GM23248 (cell line): ENCODE measurements around the gene ERC2. TPM values are rescaled to one million over a fixed set of nuclear protein-coding genes. Genes with fewer than 3 reads are reported as not detected.

ENCODE experiments used
- DNase-seq: peaks from one replicate; pipeline ENCODE4 v3.0.0-alpha.2; 2015
- H2AFZ ChIP-seq: fragments of 200-600 bp; sonication (generic); 2 replicates; pipeline ENCODE4 v1.6.1; 2016; ENCODE audit warnings: antibody characterized with exemption
- H3F3A ChIP-seq: fragments of 200-600 bp; sonication (generic); 2 replicates; pipeline ENCODE4 v1.6.1; 2016; ENCODE audit warnings: mild to moderate bottlenecking, antibody characterized with exemption, mixed run types; ENCODE audit not compliant: insufficient read depth
- H3K27ac ChIP-seq: fragments of 200-600 bp; sonication (generic); 2 replicates; pipeline ENCODE4 v1.5.1; 2016; ENCODE audit warnings: mild to moderate bottlenecking
- H3K27me3 ChIP-seq: fragments of 200-600 bp; sonication (generic); replicated peaks from 2 replicates; pipeline ENCODE4 v1.6.1; 2016; ENCODE audit warnings: mild to moderate bottlenecking; ENCODE audit not compliant: insufficient read depth
- H3K36me3 ChIP-seq: fragments of 200-600 bp; sonication (generic); 2 replicates; pipeline ENCODE4 v1.6.1; 2016; ENCODE audit warnings: low read depth, mild to moderate bottlenecking
- H3K4me1 ChIP-seq: fragments of 200-600 bp; sonication (generic); 2 replicates; pipeline ENCODE4 v1.6.1; 2016; ENCODE audit warnings: mild to moderate bottlenecking; ENCODE audit not compliant: insufficient read depth
- H3K4me2 ChIP-seq: fragments of 200-600 bp; sonication (generic); one replicate; pipeline ENCODE4 v1.6.1; 2016; ENCODE audit warnings: mild to moderate bottlenecking; ENCODE audit not compliant: unreplicated experiment
- H3K4me3 ChIP-seq: fragments of 200-600 bp; sonication (generic); 2 replicates; pipeline ENCODE4 v1.5.1; 2016; ENCODE audit warnings: mild to moderate bottlenecking
- H3K79me2 ChIP-seq: fragments of 200-600 bp; sonication (generic); 2 replicates; pipeline ENCODE4 v1.6.1; 2016; ENCODE audit warnings: mild to moderate bottlenecking; ENCODE audit not compliant: insufficient read depth
- H3K9ac ChIP-seq: fragments of 200-600 bp; sonication (generic); 2 replicates; pipeline ENCODE4 v1.6.1; 2016; ENCODE audit warnings: mild to moderate bottlenecking
- H3K9me2 ChIP-seq: fragments of 200-600 bp; sonication (generic); 2 replicates; pipeline ENCODE4 v1.6.1; 2016; ENCODE audit warnings: mixed run types, mild to moderate bottlenecking, moderate library complexity; ENCODE audit not compliant: insufficient read depth
- H3K9me3 ChIP-seq: fragments of 200-600 bp; sonication (generic); one replicate; pipeline ENCODE4 v1.6.1; 2017; ENCODE audit warnings: low read depth
- H4K20me1 ChIP-seq: fragments of 200-600 bp; sonication (generic); 2 replicates; pipeline ENCODE4 v1.6.0; 2016; ENCODE audit not compliant: insufficient read depth
- EZH2 ChIP-seq: fragments of 200-600 bp; sonication (generic); IDR thresholded peaks from 2 replicates; pipeline ENCODE4 v1.6.1; 2018; ENCODE audit warnings: antibody characterized with exemption, mild to moderate bottlenecking; ENCODE audit not compliant: insufficient read depth, poor library complexity, severe bottlenecking
- EZH2phosphoT487 ChIP-seq: fragments of 200-600 bp; sonication (generic); IDR thresholded peaks from 2 replicates; pipeline ENCODE4 v1.6.1; 2018; ENCODE audit warnings: antibody characterized with exemption, moderate library complexity, mild to moderate bottlenecking, low read depth; ENCODE audit not compliant: insufficient read depth
- WGBS, 2 experiments: methylation state at CpG; one replicate each; pipeline ENCODE4 v1.1.6; 2015 to 2017; ENCODE audit warnings: low lambda C conversion rate in 2 of 2, low coverage in 1 of 2; ENCODE audit errors: missing lambda C conversion rate in 2 of 2; 5-methylcytosine and 5-hydroxymethylcytosine counted together
- in situ Hi-C: fragments of 300-500 bp; cut with MboI; formaldehyde crosslinking; loops from 2 replicates; pipeline ENCODE4 v1.15.0; 2020
- polyA plus RNA-seq: library from polyadenylated mRNA; unstranded; fragments of >200 nt; fragmentation: Nextera tagmentation; extraction: Ambion mirVana; gene quantifications from 2 replicates; pipeline ENCODE4 v1.2.1, GENCODE V29; 2016
- total RNA-seq: library from RNA; depleted of rRNA; stranded (reverse); fragments of >200 nt; shearing (Covaris generic); gene quantifications from 2 replicates; pipeline ENCODE4 v1.2.3, GENCODE V29; 2014

Gene ERC2
- total and polyA plus RNA-seq, 2 experiments from 2014 or later = not detected

DNA sequence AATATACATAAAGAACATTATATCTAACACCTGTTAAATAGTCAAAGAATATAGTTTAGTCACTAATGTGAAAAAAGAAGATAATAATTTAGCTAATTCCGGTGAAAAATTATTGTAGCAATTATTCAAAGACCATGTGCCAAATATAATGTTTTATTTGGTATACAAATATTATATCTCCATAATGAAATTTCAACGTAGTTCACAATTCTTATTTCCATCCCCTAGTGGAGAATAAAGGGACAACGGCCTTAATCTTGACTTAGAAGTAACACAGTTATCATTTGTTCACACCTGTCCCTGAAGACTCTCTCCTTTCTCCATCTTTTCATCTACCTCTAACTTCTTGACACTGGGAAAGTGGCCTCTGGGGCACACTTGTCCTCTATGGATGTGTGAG lies 213.4 kb downstream of the ERC2 start:
- Histone ChIP-seq H3K4me2 (no peak overlapping the region), H3K9ac (no peak overlapping the region), H3K9me3 (no peaks in the 10 kb centered on the region), H4K20me1 (no peaks in the 10 kb centered on the region), H3K4me3 (no peak overlapping the region), H3K27me3 (peaks cover 4% of the 10 kb centered on the region; the same call in 1 of the 2 replicates), H3K36me3 (no peaks in the 10 kb centered on the region), H3K79me2 (no peaks in the 10 kb centered on the region), H2AFZ (no peak overlapping the region), H3K4me1 (no peaks in the 10 kb centered on the region), H3F3A (no peaks in the 10 kb centered on the region), H3K9me2 (no peaks in the 10 kb centered on the region), H3K27ac (no peak overlapping the region)
- DNase-seq = peak; percentile 18
- WGBS, 2 experiments = 47 to 63% methylated on average over 3 of the region's 3 CpGs
- in situ Hi-C loops = loop anchor here (25.0 kb wide), 2 partner anchors 493 to 1418 kb away; no protein-coding TSS in a partner anchor
- TF ChIP-seq EZH2 (no peak), EZH2phosphoT487 (no peak)

DNA sequence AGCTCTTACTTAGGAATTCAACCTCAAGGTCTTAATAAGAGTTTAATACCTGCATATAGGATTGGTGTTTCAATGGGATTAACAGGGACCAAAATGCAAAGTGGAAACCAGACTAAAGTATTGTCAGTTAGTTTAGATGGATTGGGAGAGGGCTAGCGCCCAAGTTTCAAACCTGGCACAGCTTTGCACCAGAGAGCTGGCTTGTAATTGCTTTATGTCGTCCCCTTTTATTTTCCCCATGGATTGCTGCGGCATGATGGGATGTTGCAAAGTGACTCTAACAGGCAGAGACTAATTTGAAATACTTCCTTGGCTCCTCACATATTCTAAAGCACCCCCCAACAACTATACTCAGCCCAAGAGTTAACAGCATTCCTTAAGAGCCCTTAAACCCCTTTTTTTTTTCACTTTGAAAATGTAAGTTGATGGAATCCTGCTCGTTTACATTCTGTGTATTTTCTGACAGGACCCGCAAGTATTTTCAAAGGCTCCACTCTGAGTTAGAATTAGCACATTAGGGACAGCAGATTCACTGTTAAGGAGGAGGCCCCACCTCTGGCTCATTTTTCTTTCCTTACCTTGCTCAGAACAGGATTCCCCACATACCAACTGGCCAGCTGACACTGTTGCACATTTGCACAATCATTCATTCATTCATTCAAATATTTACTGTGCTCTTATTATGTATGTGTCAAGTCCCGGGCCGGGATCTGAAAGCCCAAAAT lies 214.2 kb downstream of the ERC2 start:
- TF ChIP-seq EZH2 (no peak), EZH2phosphoT487 (no peak)
- Histone ChIP-seq H4K20me1 (no peaks in the 10 kb centered on the region), H3K9me3 (no peaks in the 10 kb centered on the region), H2AFZ (no peak overlapping the region), H3K9ac (no peak overlapping the region), H3K79me2 (no peaks in the 10 kb centered on the region), H3K36me3 (no peaks in the 10 kb centered on the region), H3K4me1 (no peaks in the 10 kb centered on the region), H3K27me3 (peaks cover 4% of the 10 kb centered on the region; the same call in 1 of the 2 replicates), H3F3A (no peaks in the 10 kb centered on the region), H3K4me3 (no peak overlapping the region), H3K4me2 (no peak overlapping the region), H3K9me2 (no peaks in the 10 kb centered on the region), H3K27ac (no peak overlapping the region)
- 27 to 30% methylated on average over 7 of the region's 7 CpGs for WGBS, 2 experiments
- no peak for DNase-seq
- in situ Hi-C loops = loop anchor here (25.0 kb wide), 2 partner anchors 492 to 1417 kb away; no protein-coding TSS in a partner anchor

DNA sequence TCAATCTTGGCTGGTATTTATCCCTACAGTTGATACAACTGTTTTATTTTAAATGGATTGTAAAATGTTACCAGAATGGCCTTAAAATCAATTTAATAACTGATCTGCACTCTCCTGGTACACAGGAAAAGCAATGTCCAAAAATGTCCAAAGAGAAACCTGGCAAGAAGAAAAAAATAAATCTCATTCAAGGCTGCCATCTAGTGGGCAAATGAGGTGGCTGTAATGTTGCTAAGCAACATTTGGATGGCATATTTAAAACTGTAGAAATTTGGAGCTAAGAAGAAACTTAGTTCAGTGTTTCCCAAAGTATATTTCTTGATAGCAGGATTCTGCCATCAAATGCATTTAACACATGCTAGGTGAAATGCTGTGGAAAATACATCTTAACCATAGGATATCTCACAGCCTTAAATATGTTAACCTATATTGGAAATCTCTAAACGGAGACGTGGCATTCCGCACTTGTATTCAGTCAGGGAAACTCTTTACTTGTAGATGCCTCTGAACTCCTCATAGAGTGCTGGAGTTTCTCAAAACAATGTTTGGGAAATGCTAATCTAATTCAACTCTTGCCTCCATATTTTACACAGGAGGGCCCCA lies 216.8 kb downstream of the ERC2 start:
- Histone ChIP-seq H3K27me3 (peaks cover 4% of the 10 kb centered on the region; the same call in 1 of the 2 replicates), H3F3A (no peaks in the 10 kb centered on the region), H3K4me1 (no peaks in the 10 kb centered on the region), H3K79me2 (no peaks in the 10 kb centered on the region), H3K4me2 (no peak overlapping the region), H3K9me2 (no peaks in the 10 kb centered on the region), H3K9me3 (no peaks in the 10 kb centered on the region), H3K36me3 (no peaks in the 10 kb centered on the region), H3K9ac (no peak overlapping the region), H2AFZ (no peak overlapping the region), H3K27ac (no peak overlapping the region), H3K4me3 (no peak overlapping the region), H4K20me1 (no peaks in the 10 kb centered on the region)
- 87 to 92% methylated on average over 3 of the region's 3 CpGs for WGBS, 2 experiments
- peak; percentile 60 for DNase-seq
- in situ Hi-C loops = loop anchor here (25.0 kb wide), 2 partner anchors 489 to 1414 kb away; no protein-coding TSS in a partner anchor
- TF ChIP-seq EZH2 (no peak), EZH2phosphoT487 (no peak)

DNA sequence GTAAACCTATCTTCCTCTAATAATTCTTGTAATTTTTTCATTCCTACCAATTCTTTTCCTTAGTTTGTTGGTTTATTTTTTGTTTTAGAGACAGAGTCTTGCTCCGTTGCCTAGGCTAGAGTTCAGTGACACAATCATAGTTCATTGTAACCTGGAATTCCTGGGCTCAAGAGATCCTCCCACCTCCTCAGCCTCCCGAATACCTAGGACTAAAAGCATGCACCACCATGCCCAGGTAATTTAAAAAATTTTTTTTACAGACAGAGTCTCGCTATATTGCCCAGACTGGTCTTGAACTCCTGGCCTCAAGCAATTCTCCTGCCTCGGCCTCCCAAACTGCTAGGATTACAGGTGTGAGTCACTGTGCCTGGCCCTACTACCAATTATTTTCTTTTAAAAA lies 220.2 kb downstream of the ERC2 start:
- H3K9me3 ChIP-seq = no peaks in the 10 kb centered on the region
- H3K4me2 ChIP-seq = no peak overlapping the region
- in situ Hi-C loops = no loop called here
- no peaks in the 10 kb centered on the region for H4K20me1 ChIP-seq
- no peaks in the 10 kb centered on the region for H3K4me1 ChIP-seq
- no peak overlapping the region for H3K9ac ChIP-seq
- no peak overlapping the region for H3K27ac ChIP-seq
- no peak for DNase-seq
- H3K36me3 ChIP-seq = no peaks in the 10 kb centered on the region
- TF ChIP-seq EZH2 = no peak
- TF ChIP-seq EZH2phosphoT487 = no peak
- H2AFZ ChIP-seq = no peak overlapping the region
- H3K27me3 ChIP-seq = no peaks in the 10 kb centered on the region; the same call in 1 of the 2 replicates
- 47 to 57% methylated on average over 4 of the region's 4 CpGs for WGBS, 2 experiments
- no peak overlapping the region for H3K4me3 ChIP-seq
- H3F3A ChIP-seq = no peaks in the 10 kb centered on the region
- no peaks in the 10 kb centered on the region for H3K79me2 ChIP-seq
- H3K9me2 ChIP-seq = no peaks in the 10 kb centered on the region
